SK-N-MC (cell line): ENCODE results near the gene CEP126.
"Not testable (repeated sequence)": the region's sequence is repeated elsewhere in the genome, so short reads cannot be mapped to it uniquely, and the experiment has no call there.

Source experiments
- DNase-seq: peaks from one replicate; pipeline ENCODE4 v3.0.0-alpha.2; 2011; ENCODE audit warnings: low read depth, low spot score
- H3K27ac ChIP-seq: fragments of 200-600 bp; sonication (generic); 2 replicates; pipeline ENCODE4 v1.5.1; 2016; ENCODE audit warnings: mixed run types
- H3K36me3 ChIP-seq: fragments of 200-600 bp; sonication (generic); 2 replicates; pipeline ENCODE4 v1.6.1; 2017; ENCODE audit warnings: antibody characterized with exemption, low read length, mixed read lengths; ENCODE audit not compliant: insufficient read depth
- H3K4me3 ChIP-seq: fragments of 200-600 bp; sonication (generic); 2 replicates; pipeline ENCODE4 v1.5.1; 2016
- H3K9ac ChIP-seq: fragments of 200-600 bp; sonication (generic); 2 replicates; pipeline ENCODE4 v1.8.0; 2017; ENCODE audit warnings: mixed run types, mixed read lengths; ENCODE audit not compliant: insufficient read length
- H3K9me3 ChIP-seq: fragments of 200-600 bp; sonication (generic); 2 replicates; pipeline ENCODE4 v1.6.1; 2017; ENCODE audit warnings: low read depth, mild to moderate bottlenecking, antibody characterized with exemption, low read length, moderate library complexity, mixed read lengths
- EZH2 ChIP-seq: fragments of 200-600 bp; sonication (generic); IDR thresholded peaks from one replicate; pipeline ENCODE4 v1.6.1; 2017; ENCODE audit warnings: antibody characterized with exemption
- FOXP2 ChIP-seq: optimal IDR thresholded peaks from 2 replicates; pipeline ENCODE3; 2011; ENCODE audit warnings: mild to moderate bottlenecking, moderate library complexity; ENCODE audit not compliant: insufficient read depth; ENCODE audit errors: extremely low read length, control extremely low read depth
- POLR2AphosphoS5 ChIP-seq: IDR thresholded peaks from 2 replicates; pipeline ENCODE4 v1.6.1; 2012; ENCODE audit warnings: mild to moderate bottlenecking, low read depth, low read length, borderline replicate concordance

Gene CEP126

DNA sequence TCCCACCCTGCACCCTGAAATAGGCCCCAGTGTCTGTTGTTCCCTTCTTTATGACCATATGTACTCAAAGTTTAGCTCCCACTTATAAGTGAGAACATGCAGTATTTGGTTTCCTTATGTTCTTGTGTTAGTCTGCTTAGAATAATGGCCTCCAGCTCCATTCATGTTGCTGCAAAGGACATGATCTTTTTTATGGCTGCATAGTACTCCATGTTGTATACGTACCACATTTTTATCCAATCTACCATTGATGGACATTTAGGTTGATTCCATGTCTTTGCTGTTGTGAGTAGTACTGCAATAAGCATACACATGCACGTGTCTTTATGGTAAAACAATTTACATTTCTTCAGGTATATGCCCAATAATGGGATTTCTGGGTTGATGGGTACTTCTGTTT lies 60.9 kb downstream of the CEP126 start:
- Histone ChIP-seq H3K27ac (no peak overlapping the region), H3K9me3 (no peaks in the 10 kb centered on the region), H3K9ac (no peak overlapping the region), H3K36me3 (no peaks in the 10 kb centered on the region), H3K4me3 (no peak overlapping the region)
- no peak for DNase-seq
- no peak for TF ChIP-seq POLR2AphosphoS5
- no peak for TF ChIP-seq FOXP2
- TF ChIP-seq EZH2: no peak

DNA sequence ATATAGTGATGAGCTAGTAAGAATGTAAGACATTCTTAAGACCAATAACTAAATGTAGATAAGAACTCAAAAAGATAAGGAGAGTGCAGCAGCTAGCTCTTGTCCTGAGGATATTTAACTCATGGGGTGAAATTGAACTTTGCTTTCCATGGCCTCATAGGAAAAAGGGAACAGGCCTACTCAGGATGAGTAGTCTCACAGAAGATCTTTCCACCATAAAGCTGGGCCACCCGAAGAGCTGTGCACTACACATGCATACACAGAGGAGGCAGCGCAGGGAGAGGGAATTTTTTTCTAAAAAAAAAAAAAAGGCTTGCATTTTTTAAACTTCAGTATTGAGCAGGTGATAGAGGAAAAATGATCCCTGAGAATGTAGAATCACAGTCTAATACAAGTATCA lies 72.6 kb downstream of the CEP126 start:
- Histone ChIP-seq H3K27ac (no peak overlapping the region), H3K9ac (no peak overlapping the region), H3K36me3 (no peaks in the 10 kb centered on the region), H3K4me3 (no peak overlapping the region), H3K9me3 (no peaks in the 10 kb centered on the region)
- TF ChIP-seq FOXP2: no peak
- no peak for TF ChIP-seq EZH2
- TF ChIP-seq POLR2AphosphoS5: no peak
- DNase-seq: no peak

GRCh38 chr11:101993172-101993571 lies 78.4 kb downstream of the CEP126 start:
- no peak for TF ChIP-seq POLR2AphosphoS5
- TF ChIP-seq FOXP2: no peak
- no peak for TF ChIP-seq EZH2
- no peaks in the 10 kb centered on the region for H3K36me3 ChIP-seq
- no peaks in the 10 kb centered on the region for H3K9me3 ChIP-seq
- H3K4me3 ChIP-seq: no peak overlapping the region
- DNase-seq: no peak
- no peak overlapping the region for H3K27ac ChIP-seq
- no peak overlapping the region for H3K9ac ChIP-seq

GRCh38 chr11:101994052-101994469 lies 79.3 kb downstream of the CEP126 start:
- not testable (repeated sequence) for H3K27ac ChIP-seq, H3K9me3 ChIP-seq, H3K4me3 ChIP-seq, H3K9ac ChIP-seq, DNase-seq, H3K36me3 ChIP-seq

DNA sequence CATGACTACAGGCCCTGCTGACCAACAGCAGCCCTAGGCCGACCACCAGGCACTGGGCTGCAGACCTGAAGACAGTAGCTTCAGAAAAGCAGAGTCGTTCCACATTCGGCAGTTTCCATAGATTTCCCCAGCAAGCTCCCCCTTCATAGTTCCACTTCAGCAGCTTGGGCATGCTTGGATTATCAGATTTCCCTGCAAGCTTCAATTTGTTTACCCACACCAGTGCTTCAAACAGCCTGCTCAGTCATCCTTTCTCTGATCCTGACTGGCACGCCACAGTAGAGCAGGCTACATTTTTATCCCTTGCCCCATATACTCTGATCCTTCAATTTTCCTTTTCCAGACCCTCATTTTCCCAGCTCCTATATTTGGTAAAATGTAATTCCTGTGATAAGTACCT lies 81.3 kb downstream of the CEP126 start:
- Histone ChIP-seq H3K36me3 (no peaks in the 10 kb centered on the region), H3K27ac (no peak overlapping the region), H3K9me3 (no peaks in the 10 kb centered on the region), H3K9ac (no peak overlapping the region), H3K4me3 (no peak overlapping the region)
- TF ChIP-seq EZH2 (no peak), POLR2AphosphoS5 (no peak), FOXP2 (no peak)
- no peak for DNase-seq

GRCh38 chr11:102001657-102002338 lies 87.0 kb downstream of the CEP126 start:
- H3K9ac ChIP-seq: no peak overlapping the region
- no peaks in the 10 kb centered on the region for H3K9me3 ChIP-seq
- no peak overlapping the region for H3K4me3 ChIP-seq
- TF ChIP-seq FOXP2 (no peak), EZH2 (no peak), POLR2AphosphoS5 (no peak)
- H3K27ac ChIP-seq: no peak overlapping the region
- H3K36me3 ChIP-seq: no peaks in the 10 kb centered on the region
- no peak for DNase-seq

GRCh38 chr11:102004220-102004619 lies 89.4 kb downstream of the CEP126 start:
- Histone ChIP-seq H3K4me3 (no peak overlapping the region), H3K9me3 (no peaks in the 10 kb centered on the region), H3K36me3 (no peaks in the 10 kb centered on the region), H3K9ac (no peak overlapping the region), H3K27ac (no peak overlapping the region)
- TF ChIP-seq EZH2 (no peak), FOXP2 (no peak), POLR2AphosphoS5 (no peak)
- DNase-seq: no peak

- DNase-seq: no peak
- no peaks in the 10 kb centered on the region for H3K9me3 ChIP-seq
- TF ChIP-seq EZH2 (no peak), FOXP2 (no peak), POLR2AphosphoS5 (no peak)
- H3K27ac ChIP-seq: no peak overlapping the region
- no peak overlapping the region for H3K4me3 ChIP-seq
- no peaks in the 10 kb centered on the region for H3K36me3 ChIP-seq
- H3K9ac ChIP-seq: no peak overlapping the region
These were observed 90.5 kb downstream of the CEP126 start for GRCh38 chr11:102005306-102005705.

GRCh38 chr11:102006835-102007566 lies 92.2 kb downstream of the CEP126 start:
- no peaks in the 10 kb centered on the region for H3K36me3 ChIP-seq
- DNase-seq: no peak
- TF ChIP-seq FOXP2 (no peak), POLR2AphosphoS5 (no peak), EZH2 (no peak)
- no peak overlapping the region for H3K4me3 ChIP-seq
- H3K9me3 ChIP-seq: no peaks in the 10 kb centered on the region
- H3K9ac ChIP-seq: no peak overlapping the region
- H3K27ac ChIP-seq: no peak overlapping the region
